ENCODE results near the gene ERFE. TPM values are rescaled to one million over a fixed set of nuclear protein-coding genes. Genes with fewer than 3 reads are reported as not detected.
A peak's percentile ranks its signal among the peaks of the same experiment; 100 is the strongest.

ERFE gene
- total RNA-seq, 1 experiment from 2014 or later: 4.5 TPM

DNA sequence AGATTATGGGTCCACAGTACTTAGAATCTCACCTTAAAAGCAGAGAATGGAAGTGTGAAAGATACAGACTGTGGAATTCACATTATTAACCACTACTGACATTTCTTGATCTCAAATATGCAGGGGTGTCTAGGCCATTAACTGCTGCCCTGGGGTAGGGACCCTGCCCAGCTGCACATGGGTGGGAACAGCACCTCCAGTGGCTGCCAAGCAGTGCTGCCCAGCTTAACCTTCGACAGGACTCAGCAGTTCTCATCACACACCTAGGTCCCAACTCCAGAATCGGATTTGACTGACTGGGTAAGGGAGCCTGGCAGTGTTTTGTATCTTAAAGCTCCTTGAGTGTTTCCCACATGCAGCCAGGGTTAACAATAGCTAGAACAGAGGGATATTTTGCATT lies 14.9 kb downstream of the ERFE start:
- ATAC-seq (peak; percentile 71), DNase-seq (ENCODE audit: low spot score) (no peak)
- Mint-ChIP-seq H3K4me1 (no peaks in the 10 kb centered on the region), H3K27ac (no peak overlapping the region), H3K27me3 (ENCODE audit: low read depth) (no peaks in the 10 kb centered on the region), H3K36me3 (peaks cover 44% of the 10 kb centered on the region), H3K4me3 (no peak overlapping the region), H3K9me3 (no peaks in the 10 kb centered on the region)
- ChIA-PET CTCF (interaction anchor here (0.6 to 1.5 kb wide), 4 partner anchors 8 to 316 kb away, joined by 3 to 5 read pairs (median 3); no protein-coding TSS in a partner anchor), POLR2A (no interaction called here)
- TF ChIP-seq, protein P1, sequence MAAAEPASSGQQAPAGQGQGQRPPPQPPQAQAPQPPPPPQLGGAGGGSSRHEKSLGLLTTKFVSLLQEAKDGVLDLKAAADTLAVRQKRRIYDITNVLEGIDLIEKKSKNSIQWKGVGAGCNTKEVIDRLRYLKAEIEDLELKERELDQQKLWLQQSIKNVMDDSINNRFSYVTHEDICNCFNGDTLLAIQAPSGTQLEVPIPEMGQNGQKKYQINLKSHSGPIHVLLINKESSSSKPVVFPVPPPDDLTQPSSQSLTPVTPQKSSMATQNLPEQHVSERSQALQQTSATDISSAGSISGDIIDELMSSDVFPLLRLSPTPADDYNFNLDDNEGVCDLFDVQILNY (CRISPR knock-in tag; IDR thresholded peaks at IDR 0.05): no peak
- TF ChIP-seq, protein P2, sequence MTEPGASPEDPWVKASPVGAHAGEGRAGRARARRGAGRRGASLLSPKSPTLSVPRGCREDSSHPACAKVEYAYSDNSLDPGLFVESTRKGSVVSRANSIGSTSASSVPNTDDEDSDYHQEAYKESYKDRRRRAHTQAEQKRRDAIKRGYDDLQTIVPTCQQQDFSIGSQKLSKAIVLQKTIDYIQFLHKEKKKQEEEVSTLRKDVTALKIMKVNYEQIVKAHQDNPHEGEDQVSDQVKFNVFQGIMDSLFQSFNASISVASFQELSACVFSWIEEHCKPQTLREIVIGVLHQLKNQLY (CRISPR knock-in tag; IDR thresholded peaks at IDR 0.05): no peak
- TF ChIP-seq, protein P3, sequence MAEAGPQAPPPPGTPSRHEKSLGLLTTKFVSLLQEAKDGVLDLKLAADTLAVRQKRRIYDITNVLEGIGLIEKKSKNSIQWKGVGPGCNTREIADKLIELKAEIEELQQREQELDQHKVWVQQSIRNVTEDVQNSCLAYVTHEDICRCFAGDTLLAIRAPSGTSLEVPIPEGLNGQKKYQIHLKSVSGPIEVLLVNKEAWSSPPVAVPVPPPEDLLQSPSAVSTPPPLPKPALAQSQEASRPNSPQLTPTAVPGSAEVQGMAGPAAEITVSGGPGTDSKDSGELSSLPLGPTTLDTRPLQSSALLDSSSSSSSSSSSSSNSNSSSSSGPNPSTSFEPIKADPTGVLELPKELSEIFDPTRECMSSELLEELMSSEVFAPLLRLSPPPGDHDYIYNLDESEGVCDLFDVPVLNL (CRISPR knock-in tag; IDR thresholded peaks at IDR 0.05; ENCODE audit: borderline replicate concordance, low read depth): no peak
- TF ChIP-seq, protein P4, sequence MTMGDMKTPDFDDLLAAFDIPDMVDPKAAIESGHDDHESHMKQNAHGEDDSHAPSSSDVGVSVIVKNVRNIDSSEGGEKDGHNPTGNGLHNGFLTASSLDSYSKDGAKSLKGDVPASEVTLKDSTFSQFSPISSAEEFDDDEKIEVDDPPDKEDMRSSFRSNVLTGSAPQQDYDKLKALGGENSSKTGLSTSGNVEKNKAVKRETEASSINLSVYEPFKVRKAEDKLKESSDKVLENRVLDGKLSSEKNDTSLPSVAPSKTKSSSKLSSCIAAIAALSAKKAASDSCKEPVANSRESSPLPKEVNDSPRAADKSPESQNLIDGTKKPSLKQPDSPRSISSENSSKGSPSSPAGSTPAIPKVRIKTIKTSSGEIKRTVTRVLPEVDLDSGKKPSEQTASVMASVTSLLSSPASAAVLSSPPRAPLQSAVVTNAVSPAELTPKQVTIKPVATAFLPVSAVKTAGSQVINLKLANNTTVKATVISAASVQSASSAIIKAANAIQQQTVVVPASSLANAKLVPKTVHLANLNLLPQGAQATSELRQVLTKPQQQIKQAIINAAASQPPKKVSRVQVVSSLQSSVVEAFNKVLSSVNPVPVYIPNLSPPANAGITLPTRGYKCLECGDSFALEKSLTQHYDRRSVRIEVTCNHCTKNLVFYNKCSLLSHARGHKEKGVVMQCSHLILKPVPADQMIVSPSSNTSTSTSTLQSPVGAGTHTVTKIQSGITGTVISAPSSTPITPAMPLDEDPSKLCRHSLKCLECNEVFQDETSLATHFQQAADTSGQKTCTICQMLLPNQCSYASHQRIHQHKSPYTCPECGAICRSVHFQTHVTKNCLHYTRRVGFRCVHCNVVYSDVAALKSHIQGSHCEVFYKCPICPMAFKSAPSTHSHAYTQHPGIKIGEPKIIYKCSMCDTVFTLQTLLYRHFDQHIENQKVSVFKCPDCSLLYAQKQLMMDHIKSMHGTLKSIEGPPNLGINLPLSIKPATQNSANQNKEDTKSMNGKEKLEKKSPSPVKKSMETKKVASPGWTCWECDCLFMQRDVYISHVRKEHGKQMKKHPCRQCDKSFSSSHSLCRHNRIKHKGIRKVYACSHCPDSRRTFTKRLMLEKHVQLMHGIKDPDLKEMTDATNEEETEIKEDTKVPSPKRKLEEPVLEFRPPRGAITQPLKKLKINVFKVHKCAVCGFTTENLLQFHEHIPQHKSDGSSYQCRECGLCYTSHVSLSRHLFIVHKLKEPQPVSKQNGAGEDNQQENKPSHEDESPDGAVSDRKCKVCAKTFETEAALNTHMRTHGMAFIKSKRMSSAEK (CRISPR knock-in tag; IDR thresholded peaks at IDR 0.05; ENCODE audit: borderline replicate concordance): no peak
- TF ChIP-seq, protein P5, sequence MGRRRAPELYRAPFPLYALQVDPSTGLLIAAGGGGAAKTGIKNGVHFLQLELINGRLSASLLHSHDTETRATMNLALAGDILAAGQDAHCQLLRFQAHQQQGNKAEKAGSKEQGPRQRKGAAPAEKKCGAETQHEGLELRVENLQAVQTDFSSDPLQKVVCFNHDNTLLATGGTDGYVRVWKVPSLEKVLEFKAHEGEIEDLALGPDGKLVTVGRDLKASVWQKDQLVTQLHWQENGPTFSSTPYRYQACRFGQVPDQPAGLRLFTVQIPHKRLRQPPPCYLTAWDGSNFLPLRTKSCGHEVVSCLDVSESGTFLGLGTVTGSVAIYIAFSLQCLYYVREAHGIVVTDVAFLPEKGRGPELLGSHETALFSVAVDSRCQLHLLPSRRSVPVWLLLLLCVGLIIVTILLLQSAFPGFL (CRISPR knock-in tag; IDR thresholded peaks at IDR 0.05; ENCODE audit: borderline replicate concordance): no peak
- TF ChIP-seq GTF2I (CRISPR knock-in tag; conservative IDR thresholded peaks at IDR 0.05) (no peak), ZBTB21 (CRISPR knock-in tag; IDR thresholded peaks at IDR 0.05; ENCODE audit: borderline replicate concordance) (no peak), TEAD1 (CRISPR knock-in tag; IDR thresholded peaks at IDR 0.05) (no peak)

DNA sequence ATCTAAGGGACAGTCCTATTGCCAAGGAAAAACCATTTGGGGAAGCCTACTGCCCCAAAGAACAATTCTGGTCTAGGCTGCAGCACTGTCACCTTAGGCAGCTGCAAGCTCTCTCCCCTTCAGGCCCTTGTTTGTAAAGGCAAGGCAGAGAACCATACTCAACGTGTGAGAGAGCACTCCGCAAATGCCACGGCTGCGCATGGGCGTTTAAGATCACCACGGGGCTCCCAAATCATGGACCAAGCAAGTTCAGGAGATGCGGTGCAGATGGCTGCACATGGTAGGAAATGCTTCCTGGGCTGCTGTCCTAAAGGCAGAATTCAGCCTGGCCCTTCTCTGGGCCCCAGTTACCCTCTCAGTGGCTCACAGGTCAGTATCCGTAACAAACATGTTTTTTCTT lies 15.5 kb downstream of the ERFE start:
- no peak overlapping the region for H3K4me3 Mint-ChIP-seq
- TF ChIP-seq PRRX2 (CRISPR knock-in tag; IDR thresholded peaks at IDR 0.05): no peak
- TF ChIP-seq ZNF423 (CRISPR knock-in tag; IDR thresholded peaks at IDR 0.05): no peak
- no peak for TF ChIP-seq ZNF263 (CRISPR knock-in tag; IDR thresholded peaks at IDR 0.05; ENCODE audit: low read depth)
- DNase-seq (ENCODE audit: low spot score) (no peak), ATAC-seq (no peak)
- H3K27ac Mint-ChIP-seq: no peak overlapping the region
- ChIA-PET CTCF (interaction anchor here (1.1 to 1.5 kb wide), 2 partner anchors 9 to 35 kb away, joined by 3 read pairs; no protein-coding TSS in a partner anchor), POLR2A (no interaction called here)
- H3K36me3 Mint-ChIP-seq: peaks cover 48% of the 10 kb centered on the region
- H3K9me3 Mint-ChIP-seq: no peaks in the 10 kb centered on the region
- H3K4me1 Mint-ChIP-seq: no peaks in the 10 kb centered on the region
- H3K27me3 Mint-ChIP-seq (ENCODE audit: low read depth): no peaks in the 10 kb centered on the region

DNA sequence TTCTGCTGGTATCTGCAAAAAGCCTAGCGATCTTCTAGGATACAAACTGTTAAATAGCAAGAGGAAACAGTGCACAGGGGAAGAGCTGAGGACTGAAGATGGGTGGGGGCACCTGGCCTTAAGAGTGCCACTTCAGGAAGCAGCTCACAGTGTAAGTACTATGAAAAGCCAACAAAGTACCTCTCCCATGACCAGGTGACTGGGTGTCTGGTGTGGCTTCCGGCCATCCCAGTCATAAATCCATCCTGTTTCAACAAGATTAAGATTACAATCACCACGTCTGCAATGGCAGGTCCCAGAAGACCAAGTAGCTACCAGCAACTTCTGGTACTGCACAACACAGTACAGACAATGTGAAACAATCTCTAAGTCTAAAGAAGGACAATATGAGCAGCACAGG lies 15.9 kb downstream of the ERFE start:
- H3K27ac Mint-ChIP-seq: no peak overlapping the region
- CTCF ChIA-PET: interaction anchor here (1.5 kb wide), 1 partner anchor 36 kb away, joined by 3 read pairs; no protein-coding TSS in a partner anchor
- H3K4me3 Mint-ChIP-seq: no peak overlapping the region
- H3K4me1 Mint-ChIP-seq: no peaks in the 10 kb centered on the region
- no peaks in the 10 kb centered on the region for H3K27me3 Mint-ChIP-seq (ENCODE audit: low read depth)
- no peaks in the 10 kb centered on the region for H3K9me3 Mint-ChIP-seq
- H3K36me3 Mint-ChIP-seq: peaks cover 52% of the 10 kb centered on the region
- POLR2A ChIA-PET: no interaction called here
- DNase-seq (ENCODE audit: low spot score) (no peak), ATAC-seq (no peak)
- TF ChIP-seq NR2C2 (CRISPR knock-in tag; IDR thresholded peaks at IDR 0.05) (no peak), ZNF671 (CRISPR knock-in tag; IDR thresholded peaks at IDR 0.05) (no peak), ZNF423 (CRISPR knock-in tag; IDR thresholded peaks at IDR 0.05) (no peak), FOXP1 (CRISPR knock-in tag; IDR thresholded peaks at IDR 0.05; ENCODE audit: borderline replicate concordance) (no peak)
- TF ChIP-seq, protein P6, sequence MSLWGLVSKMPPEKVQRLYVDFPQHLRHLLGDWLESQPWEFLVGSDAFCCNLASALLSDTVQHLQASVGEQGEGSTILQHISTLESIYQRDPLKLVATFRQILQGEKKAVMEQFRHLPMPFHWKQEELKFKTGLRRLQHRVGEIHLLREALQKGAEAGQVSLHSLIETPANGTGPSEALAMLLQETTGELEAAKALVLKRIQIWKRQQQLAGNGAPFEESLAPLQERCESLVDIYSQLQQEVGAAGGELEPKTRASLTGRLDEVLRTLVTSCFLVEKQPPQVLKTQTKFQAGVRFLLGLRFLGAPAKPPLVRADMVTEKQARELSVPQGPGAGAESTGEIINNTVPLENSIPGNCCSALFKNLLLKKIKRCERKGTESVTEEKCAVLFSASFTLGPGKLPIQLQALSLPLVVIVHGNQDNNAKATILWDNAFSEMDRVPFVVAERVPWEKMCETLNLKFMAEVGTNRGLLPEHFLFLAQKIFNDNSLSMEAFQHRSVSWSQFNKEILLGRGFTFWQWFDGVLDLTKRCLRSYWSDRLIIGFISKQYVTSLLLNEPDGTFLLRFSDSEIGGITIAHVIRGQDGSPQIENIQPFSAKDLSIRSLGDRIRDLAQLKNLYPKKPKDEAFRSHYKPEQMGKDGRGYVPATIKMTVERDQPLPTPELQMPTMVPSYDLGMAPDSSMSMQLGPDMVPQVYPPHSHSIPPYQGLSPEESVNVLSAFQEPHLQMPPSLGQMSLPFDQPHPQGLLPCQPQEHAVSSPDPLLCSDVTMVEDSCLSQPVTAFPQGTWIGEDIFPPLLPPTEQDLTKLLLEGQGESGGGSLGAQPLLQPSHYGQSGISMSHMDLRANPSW (CRISPR knock-in tag; conservative IDR thresholded peaks at IDR 0.05; ENCODE audit: low read depth): no peak
- TF ChIP-seq, protein P7, sequence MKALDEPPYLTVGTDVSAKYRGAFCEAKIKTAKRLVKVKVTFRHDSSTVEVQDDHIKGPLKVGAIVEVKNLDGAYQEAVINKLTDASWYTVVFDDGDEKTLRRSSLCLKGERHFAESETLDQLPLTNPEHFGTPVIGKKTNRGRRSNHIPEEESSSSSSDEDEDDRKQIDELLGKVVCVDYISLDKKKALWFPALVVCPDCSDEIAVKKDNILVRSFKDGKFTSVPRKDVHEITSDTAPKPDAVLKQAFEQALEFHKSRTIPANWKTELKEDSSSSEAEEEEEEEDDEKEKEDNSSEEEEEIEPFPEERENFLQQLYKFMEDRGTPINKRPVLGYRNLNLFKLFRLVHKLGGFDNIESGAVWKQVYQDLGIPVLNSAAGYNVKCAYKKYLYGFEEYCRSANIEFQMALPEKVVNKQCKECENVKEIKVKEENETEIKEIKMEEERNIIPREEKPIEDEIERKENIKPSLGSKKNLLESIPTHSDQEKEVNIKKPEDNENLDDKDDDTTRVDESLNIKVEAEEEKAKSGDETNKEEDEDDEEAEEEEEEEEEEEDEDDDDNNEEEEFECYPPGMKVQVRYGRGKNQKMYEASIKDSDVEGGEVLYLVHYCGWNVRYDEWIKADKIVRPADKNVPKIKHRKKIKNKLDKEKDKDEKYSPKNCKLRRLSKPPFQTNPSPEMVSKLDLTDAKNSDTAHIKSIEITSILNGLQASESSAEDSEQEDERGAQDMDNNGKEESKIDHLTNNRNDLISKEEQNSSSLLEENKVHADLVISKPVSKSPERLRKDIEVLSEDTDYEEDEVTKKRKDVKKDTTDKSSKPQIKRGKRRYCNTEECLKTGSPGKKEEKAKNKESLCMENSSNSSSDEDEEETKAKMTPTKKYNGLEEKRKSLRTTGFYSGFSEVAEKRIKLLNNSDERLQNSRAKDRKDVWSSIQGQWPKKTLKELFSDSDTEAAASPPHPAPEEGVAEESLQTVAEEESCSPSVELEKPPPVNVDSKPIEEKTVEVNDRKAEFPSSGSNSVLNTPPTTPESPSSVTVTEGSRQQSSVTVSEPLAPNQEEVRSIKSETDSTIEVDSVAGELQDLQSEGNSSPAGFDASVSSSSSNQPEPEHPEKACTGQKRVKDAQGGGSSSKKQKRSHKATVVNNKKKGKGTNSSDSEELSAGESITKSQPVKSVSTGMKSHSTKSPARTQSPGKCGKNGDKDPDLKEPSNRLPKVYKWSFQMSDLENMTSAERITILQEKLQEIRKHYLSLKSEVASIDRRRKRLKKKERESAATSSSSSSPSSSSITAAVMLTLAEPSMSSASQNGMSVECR (CRISPR knock-in tag; IDR thresholded peaks at IDR 0.05; ENCODE audit: borderline replicate concordance): no peak

All from WTC11 (cell line).